GM23338 (cell line): ENCODE measurements around the gene RPS6KA5. TPM values are rescaled to one million over a fixed set of nuclear protein-coding genes. Genes with fewer than 3 reads are reported as not detected.

Source experiments
- ATAC-seq: fragments of 200-7000 bp; cut with Tn5 transposase; 3 replicates; pipeline ENCODE4 v1.9.1; 2020
- DNase-seq: peaks from one replicate; pipeline ENCODE4 v3.0.0-alpha.2; 2015; ENCODE audit warnings: low spot score
- H2AFZ ChIP-seq: fragments of 200-600 bp; sonication (generic); 2 replicates; pipeline ENCODE4 v1.8.0; 2016; ENCODE audit warnings: antibody characterized with exemption, mild to moderate bottlenecking, moderate library complexity
- H3F3A ChIP-seq: fragments of 200-600 bp; sonication (generic); replicated peaks from 2 replicates; pipeline ENCODE4 v1.8.0; 2017; ENCODE audit warnings: antibody characterized with exemption, mixed run types, low read depth
- H3K27ac ChIP-seq: fragments of 200-600 bp; sonication (generic); 2 replicates; pipeline ENCODE4 v1.6.1; 2016; ENCODE audit warnings: low read depth
- H3K27me3 ChIP-seq: fragments of 200-600 bp; sonication (generic); 2 replicates; pipeline ENCODE4 v1.8.0; 2016; ENCODE audit warnings: mild to moderate bottlenecking, mixed run types, moderate library complexity; ENCODE audit not compliant: insufficient read depth
- H3K36me3 ChIP-seq: fragments of 200-600 bp; sonication (generic); 2 replicates; pipeline ENCODE4 v1.8.0; 2016; ENCODE audit warnings: mild to moderate bottlenecking; ENCODE audit not compliant: insufficient read depth
- H3K4me1 ChIP-seq: fragments of 200-600 bp; sonication (generic); 2 replicates; pipeline ENCODE4 v1.8.0; 2016; ENCODE audit warnings: mild to moderate bottlenecking, moderate library complexity; ENCODE audit not compliant: insufficient read depth
- H3K4me2 ChIP-seq: fragments of 200-600 bp; sonication (generic); 2 replicates; pipeline ENCODE4 v1.7.1; 2017; ENCODE audit warnings: mixed run types
- H3K4me3 ChIP-seq: fragments of 200-600 bp; sonication (generic); 2 replicates; pipeline ENCODE4 v1.6.1; 2016; ENCODE audit warnings: mixed run types
- H3K79me2 ChIP-seq: fragments of 200-600 bp; sonication (generic); replicated peaks from 2 replicates; pipeline ENCODE4 v1.8.0; 2017; ENCODE audit warnings: mild to moderate bottlenecking; ENCODE audit not compliant: insufficient read depth
- H3K9me2 ChIP-seq: fragments of 200-600 bp; sonication (generic); 2 replicates; pipeline ENCODE4 v1.8.0; 2017; ENCODE audit not compliant: insufficient read depth
- H4K20me1 ChIP-seq: fragments of 200-600 bp; sonication (generic); replicated peaks from 2 replicates; pipeline ENCODE4 v1.8.0; 2017; ENCODE audit warnings: mild to moderate bottlenecking; ENCODE audit not compliant: insufficient read depth
- H3K27ac Mint-ChIP-seq: 2 replicates; pipeline ENCODE4 v1.8.0; 2020; ENCODE audit warnings: inconsistent platforms, mild to moderate bottlenecking, moderate library complexity, mixed read lengths
- H3K27me3 Mint-ChIP-seq: 3 replicates; pipeline ENCODE4 v1.8.0; 2022; ENCODE audit warnings: low read depth, mild to moderate bottlenecking, moderate library complexity, mixed read lengths, inconsistent platforms; ENCODE audit not compliant: insufficient read depth, poor library complexity
- H3K36me3 Mint-ChIP-seq: 3 replicates; pipeline ENCODE4 v1.8.0; 2021; ENCODE audit warnings: low read depth, mild to moderate bottlenecking, inconsistent platforms, moderate library complexity, mixed read lengths
- H3K4me1 Mint-ChIP-seq: 3 replicates; pipeline ENCODE4 v1.8.0; 2020; ENCODE audit warnings: mild to moderate bottlenecking, inconsistent platforms, mixed read lengths
- H3K4me3 Mint-ChIP-seq: 3 replicates; pipeline ENCODE4 v1.8.0; 2021; ENCODE audit warnings: moderate library complexity, mild to moderate bottlenecking, inconsistent platforms, mixed read lengths
- H3K9me3 Mint-ChIP-seq: 3 replicates; pipeline ENCODE4 v1.8.0; 2020; ENCODE audit warnings: moderate library complexity, mild to moderate bottlenecking, inconsistent platforms, mixed read lengths
- CREB1 ChIP-seq: fragments of 250-450 bp; sonication (Bioruptor Pico); IDR thresholded peaks from 2 replicates; pipeline ENCODE4 v1.5.0; 2020; ENCODE audit warnings: low read depth, mild to moderate bottlenecking, moderate library complexity
- EZH2 ChIP-seq: fragments of 200-600 bp; sonication (generic); IDR thresholded peaks from one replicate; pipeline ENCODE4 v1.8.0; 2017; ENCODE audit warnings: antibody characterized with exemption, mild to moderate bottlenecking, low read depth; ENCODE audit not compliant: unreplicated experiment
- EZH2phosphoT487 ChIP-seq: fragments of 200-600 bp; sonication (generic); IDR thresholded peaks from one replicate; pipeline ENCODE4 v1.8.1; 2018; ENCODE audit warnings: antibody characterized with exemption; ENCODE audit not compliant: unreplicated experiment
- JUNB ChIP-seq: IDR thresholded peaks from one replicate; pipeline ENCODE4 v1.6.1; 2016; ENCODE audit warnings: antibody characterized with exemption; ENCODE audit not compliant: unreplicated experiment
- POLR2AphosphoS5 ChIP-seq: IDR thresholded peaks from 2 replicates; pipeline ENCODE4 v1.6.1; 2016; ENCODE audit warnings: antibody characterized with exemption, low read depth
- ZNF114 ChIP-seq: fragments of 250-450 bp; sonication (Bioruptor Pico); IDR thresholded peaks from 2 replicates; pipeline ENCODE4 v1.5.0; 2020; ENCODE audit warnings: mild to moderate bottlenecking, moderate library complexity
- polyA plus RNA-seq: library from polyadenylated mRNA; unstranded; fragments of >200 nt; fragmentation: Nextera tagmentation; extraction: Ambion mirVana; gene quantifications from 2 replicates; pipeline ENCODE4 v1.2.1, GENCODE V29; 2016
- total RNA-seq: library from RNA; depleted of rRNA; stranded (reverse); fragments of >200 nt; shearing (Covaris generic); gene quantifications from 2 replicates; pipeline ENCODE4 v1.2.3, GENCODE V29; 2014
- TF ChIP-seq, protein P1 (sequence below): fragments of 250-450 bp; sonication (Bioruptor Pico); IDR thresholded peaks from 2 replicates; pipeline ENCODE4 v1.5.0; 2020; ENCODE audit warnings: mild to moderate bottlenecking, moderate library complexity
- TF ChIP-seq, protein P2 (sequence below): IDR thresholded peaks from 2 replicates; pipeline ENCODE4 v1.6.1; 2016; ENCODE audit warnings: antibody characterized with exemption
- TF ChIP-seq, protein P3 (sequence below): IDR thresholded peaks from one replicate; pipeline ENCODE4 v1.6.1; 2018; ENCODE audit warnings: antibody characterized with exemption; ENCODE audit not compliant: unreplicated experiment
- TF ChIP-seq, protein P4 (sequence below), 2 experiments: fragments of 200-600 bp in 1 of 2; sonication (generic) in 1 of 2; conservative IDR thresholded peaks; 2 replicates each; pipeline versions ENCODE4 v1.5.1 to v1.6.1; 2016 to 2017; ENCODE audit warnings: antibody characterized with exemption in 2 of 2, low read depth in 2 of 2, mild to moderate bottlenecking in 2 of 2, moderate library complexity in 1 of 2

Gene RPS6KA5
- total and polyA plus RNA-seq, 2 experiments from 2014 or later: 2.1 to 2.4 TPM

DNA sequence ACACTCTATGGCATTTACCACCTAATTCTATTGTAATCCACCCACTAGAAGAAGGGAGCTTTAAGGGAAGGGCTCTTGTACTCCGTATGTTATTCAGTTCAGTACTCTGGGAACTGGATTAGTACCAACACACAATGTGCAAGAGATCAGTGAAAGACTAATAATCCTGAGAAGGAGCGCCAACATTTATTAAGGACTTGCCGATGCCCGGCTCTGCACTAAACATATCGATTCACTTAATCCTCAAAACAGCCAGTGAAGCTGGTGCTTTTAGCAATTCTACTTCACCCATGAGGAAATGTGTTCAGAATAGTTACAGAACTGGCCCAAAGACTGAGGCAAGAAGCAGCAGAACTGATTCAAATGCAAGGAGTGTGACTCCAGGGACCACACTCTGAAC, 80.9 kb downstream of the RPS6KA5 start (continued):
- TF ChIP-seq POLR2AphosphoS5 (no peak), JUNB (no peak)

DNA sequence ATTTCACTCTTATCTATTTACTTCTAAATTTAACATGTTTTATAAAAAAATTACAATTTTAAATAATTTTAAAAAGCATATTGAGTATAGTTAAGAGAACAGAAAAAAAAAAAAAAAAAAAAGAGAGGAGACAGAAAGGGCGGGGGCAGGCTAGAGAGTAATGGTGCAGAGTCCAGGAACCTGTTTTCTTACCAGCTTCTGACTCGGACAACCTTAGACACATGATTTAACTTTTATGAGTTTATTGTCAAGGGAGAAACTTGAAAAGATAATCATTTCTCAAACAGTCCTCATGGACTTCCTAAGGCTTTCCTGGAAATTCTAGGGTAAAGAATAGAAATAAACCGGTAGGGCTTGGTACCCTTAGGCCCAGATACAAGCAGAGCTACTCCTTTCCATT, 84.3 kb downstream of the RPS6KA5 start:
- Histone ChIP-seq H3K4me1 (no peaks in the 10 kb centered on the region), H3K4me2 (no peak overlapping the region), H3K9me2 (no peaks in the 10 kb centered on the region), H2AFZ (no peak overlapping the region), H3K27me3 (no peaks in the 10 kb centered on the region), H3K79me2 (no peaks in the 10 kb centered on the region), H3K27ac (no peak overlapping the region), H3K36me3 (no peaks in the 10 kb centered on the region), H4K20me1 (no peaks in the 10 kb centered on the region; the same call in 1 of the 2 replicates), H3K4me3 (no peak overlapping the region), H3F3A (no peaks in the 10 kb centered on the region)
- Mint-ChIP-seq H3K9me3 (no peaks in the 10 kb centered on the region), H3K27me3 (no peaks in the 10 kb centered on the region), H3K4me3 (no peak overlapping the region), H3K4me1 (no peaks in the 10 kb centered on the region), H3K27ac (no peak overlapping the region), H3K36me3 (no peaks in the 10 kb centered on the region)
- TF ChIP-seq, protein P1, sequence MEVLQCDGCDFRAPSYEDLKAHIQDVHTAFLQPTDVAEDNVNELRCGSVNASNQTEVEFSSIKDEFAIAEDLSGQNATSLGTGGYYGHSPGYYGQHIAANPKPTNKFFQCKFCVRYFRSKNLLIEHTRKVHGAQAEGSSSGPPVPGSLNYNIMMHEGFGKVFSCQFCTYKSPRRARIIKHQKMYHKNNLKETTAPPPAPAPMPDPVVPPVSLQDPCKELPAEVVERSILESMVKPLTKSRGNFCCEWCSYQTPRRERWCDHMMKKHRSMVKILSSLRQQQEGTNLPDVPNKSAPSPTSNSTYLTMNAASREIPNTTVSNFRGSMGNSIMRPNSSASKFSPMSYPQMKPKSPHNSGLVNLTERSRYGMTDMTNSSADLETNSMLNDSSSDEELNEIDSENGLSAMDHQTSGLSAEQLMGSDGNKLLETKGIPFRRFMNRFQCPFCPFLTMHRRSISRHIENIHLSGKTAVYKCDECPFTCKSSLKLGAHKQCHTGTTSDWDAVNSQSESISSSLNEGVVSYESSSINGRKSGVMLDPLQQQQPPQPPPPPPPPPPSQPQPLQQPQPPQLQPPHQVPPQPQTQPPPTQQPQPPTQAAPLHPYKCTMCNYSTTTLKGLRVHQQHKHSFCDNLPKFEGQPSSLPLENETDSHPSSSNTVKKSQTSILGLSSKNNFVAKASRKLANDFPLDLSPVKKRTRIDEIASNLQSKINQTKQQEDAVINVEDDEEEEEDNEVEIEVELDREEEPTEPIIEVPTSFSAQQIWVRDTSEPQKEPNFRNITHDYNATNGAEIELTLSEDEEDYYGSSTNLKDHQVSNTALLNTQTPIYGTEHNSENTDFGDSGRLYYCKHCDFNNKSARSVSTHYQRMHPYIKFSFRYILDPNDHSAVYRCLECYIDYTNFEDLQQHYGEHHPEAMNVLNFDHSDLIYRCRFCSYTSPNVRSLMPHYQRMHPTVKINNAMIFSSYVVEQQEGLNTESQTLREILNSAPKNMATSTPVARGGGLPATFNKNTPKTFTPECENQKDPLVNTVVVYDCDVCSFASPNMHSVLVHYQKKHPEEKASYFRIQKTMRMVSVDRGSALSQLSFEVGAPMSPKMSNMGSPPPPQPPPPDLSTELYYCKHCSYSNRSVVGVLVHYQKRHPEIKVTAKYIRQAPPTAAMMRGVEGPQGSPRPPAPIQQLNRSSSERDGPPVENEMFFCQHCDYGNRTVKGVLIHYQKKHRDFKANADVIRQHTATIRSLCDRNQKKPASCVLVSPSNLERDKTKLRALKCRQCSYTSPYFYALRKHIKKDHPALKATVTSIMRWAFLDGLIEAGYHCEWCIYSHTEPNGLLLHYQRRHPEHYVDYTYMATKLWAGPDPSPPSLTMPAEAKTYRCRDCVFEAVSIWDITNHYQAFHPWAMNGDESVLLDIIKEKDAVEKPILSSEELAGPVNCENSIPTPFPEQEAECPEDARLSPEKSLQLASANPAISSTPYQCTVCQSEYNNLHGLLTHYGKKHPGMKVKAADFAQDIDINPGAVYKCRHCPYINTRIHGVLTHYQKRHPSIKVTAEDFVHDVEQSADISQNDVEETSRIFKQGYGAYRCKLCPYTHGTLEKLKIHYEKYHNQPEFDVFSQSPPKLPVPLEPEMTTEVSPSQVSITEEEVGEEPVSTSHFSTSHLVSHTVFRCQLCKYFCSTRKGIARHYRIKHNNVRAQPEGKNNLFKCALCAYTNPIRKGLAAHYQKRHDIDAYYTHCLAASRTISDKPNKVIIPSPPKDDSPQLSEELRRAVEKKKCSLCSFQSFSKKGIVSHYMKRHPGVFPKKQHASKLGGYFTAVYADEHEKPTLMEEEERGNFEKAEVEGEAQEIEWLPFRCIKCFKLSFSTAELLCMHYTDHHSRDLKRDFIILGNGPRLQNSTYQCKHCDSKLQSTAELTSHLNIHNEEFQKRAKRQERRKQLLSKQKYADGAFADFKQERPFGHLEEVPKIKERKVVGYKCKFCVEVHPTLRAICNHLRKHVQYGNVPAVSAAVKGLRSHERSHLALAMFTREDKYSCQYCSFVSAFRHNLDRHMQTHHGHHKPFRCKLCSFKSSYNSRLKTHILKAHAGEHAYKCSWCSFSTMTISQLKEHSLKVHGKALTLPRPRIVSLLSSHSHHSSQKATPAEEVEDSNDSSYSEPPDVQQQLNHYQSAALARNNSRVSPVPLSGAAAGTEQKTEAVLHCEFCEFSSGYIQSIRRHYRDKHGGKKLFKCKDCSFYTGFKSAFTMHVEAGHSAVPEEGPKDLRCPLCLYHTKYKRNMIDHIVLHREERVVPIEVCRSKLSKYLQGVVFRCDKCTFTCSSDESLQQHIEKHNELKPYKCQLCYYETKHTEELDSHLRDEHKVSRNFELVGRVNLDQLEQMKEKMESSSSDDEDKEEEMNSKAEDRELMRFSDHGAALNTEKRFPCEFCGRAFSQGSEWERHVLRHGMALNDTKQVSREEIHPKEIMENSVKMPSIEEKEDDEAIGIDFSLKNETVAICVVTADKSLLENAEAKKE (CRISPR knock-in tag): no peak
- TF ChIP-seq, protein P2, sequence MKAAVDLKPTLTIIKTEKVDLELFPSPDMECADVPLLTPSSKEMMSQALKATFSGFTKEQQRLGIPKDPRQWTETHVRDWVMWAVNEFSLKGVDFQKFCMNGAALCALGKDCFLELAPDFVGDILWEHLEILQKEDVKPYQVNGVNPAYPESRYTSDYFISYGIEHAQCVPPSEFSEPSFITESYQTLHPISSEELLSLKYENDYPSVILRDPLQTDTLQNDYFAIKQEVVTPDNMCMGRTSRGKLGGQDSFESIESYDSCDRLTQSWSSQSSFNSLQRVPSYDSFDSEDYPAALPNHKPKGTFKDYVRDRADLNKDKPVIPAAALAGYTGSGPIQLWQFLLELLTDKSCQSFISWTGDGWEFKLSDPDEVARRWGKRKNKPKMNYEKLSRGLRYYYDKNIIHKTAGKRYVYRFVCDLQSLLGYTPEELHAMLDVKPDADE: no peak
- TF ChIP-seq ZNF114: no peak
- TF ChIP-seq, protein P3, sequence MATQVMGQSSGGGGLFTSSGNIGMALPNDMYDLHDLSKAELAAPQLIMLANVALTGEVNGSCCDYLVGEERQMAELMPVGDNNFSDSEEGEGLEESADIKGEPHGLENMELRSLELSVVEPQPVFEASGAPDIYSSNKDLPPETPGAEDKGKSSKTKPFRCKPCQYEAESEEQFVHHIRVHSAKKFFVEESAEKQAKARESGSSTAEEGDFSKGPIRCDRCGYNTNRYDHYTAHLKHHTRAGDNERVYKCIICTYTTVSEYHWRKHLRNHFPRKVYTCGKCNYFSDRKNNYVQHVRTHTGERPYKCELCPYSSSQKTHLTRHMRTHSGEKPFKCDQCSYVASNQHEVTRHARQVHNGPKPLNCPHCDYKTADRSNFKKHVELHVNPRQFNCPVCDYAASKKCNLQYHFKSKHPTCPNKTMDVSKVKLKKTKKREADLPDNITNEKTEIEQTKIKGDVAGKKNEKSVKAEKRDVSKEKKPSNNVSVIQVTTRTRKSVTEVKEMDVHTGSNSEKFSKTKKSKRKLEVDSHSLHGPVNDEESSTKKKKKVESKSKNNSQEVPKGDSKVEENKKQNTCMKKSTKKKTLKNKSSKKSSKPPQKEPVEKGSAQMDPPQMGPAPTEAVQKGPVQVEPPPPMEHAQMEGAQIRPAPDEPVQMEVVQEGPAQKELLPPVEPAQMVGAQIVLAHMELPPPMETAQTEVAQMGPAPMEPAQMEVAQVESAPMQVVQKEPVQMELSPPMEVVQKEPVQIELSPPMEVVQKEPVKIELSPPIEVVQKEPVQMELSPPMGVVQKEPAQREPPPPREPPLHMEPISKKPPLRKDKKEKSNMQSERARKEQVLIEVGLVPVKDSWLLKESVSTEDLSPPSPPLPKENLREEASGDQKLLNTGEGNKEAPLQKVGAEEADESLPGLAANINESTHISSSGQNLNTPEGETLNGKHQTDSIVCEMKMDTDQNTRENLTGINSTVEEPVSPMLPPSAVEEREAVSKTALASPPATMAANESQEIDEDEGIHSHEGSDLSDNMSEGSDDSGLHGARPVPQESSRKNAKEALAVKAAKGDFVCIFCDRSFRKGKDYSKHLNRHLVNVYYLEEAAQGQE: no peak
- TF ChIP-seq JUNB: no peak
- no peak for TF ChIP-seq EZH2phosphoT487
- no peak for TF ChIP-seq EZH2
- TF ChIP-seq, protein P4, sequence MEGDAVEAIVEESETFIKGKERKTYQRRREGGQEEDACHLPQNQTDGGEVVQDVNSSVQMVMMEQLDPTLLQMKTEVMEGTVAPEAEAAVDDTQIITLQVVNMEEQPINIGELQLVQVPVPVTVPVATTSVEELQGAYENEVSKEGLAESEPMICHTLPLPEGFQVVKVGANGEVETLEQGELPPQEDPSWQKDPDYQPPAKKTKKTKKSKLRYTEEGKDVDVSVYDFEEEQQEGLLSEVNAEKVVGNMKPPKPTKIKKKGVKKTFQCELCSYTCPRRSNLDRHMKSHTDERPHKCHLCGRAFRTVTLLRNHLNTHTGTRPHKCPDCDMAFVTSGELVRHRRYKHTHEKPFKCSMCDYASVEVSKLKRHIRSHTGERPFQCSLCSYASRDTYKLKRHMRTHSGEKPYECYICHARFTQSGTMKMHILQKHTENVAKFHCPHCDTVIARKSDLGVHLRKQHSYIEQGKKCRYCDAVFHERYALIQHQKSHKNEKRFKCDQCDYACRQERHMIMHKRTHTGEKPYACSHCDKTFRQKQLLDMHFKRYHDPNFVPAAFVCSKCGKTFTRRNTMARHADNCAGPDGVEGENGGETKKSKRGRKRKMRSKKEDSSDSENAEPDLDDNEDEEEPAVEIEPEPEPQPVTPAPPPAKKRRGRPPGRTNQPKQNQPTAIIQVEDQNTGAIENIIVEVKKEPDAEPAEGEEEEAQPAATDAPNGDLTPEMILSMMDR (conservative IDR thresholded peaks at IDR 0.05; ENCODE audit: low read depth in 2 of 2): no peak
- TF ChIP-seq CREB1 (CRISPR knock-in tag): no peak
- no peak for ATAC-seq
- no peak for DNase-seq
